H1 (cell line): ENCODE measurements around the gene CD276. TPM values are rescaled to one million over a fixed set of nuclear protein-coding genes. Genes with fewer than 3 reads are reported as not detected.

ENCODE experiments used
- CTCF ChIA-PET: fragments of 300-600 bp; sonication (Branson Sonifier 250); formaldehyde crosslinking; loops from one replicate; lab custom pipeline; 2021; ENCODE audit not compliant: partially characterized antibody; lab: Charles Lee
- POLR2A ChIA-PET: fragments of 300-600 bp; sonication (Branson Sonifier 250); formaldehyde crosslinking; loops from one replicate; lab custom pipeline; 2021; ENCODE audit warnings: inconsistent platforms; ENCODE audit not compliant: partially characterized antibody; lab: Charles Lee
- DNase-seq, 2 experiments: peaks; one replicate each; pipeline versions ENCODE4 v3.0.0 to v3.0.0-alpha.2; 2010 to 2022; ENCODE audit warnings: low spot score in 2 of 2, low read depth in 1 of 2, mixed read lengths in 1 of 2
- FAIRE-seq: peaks from 2 replicates; lab custom pipeline; 2011; peaks lifted over from hg19 to GRCh38; lab: Jason Lieb, UNC
- H2AFZ ChIP-seq: 2 replicates; pipeline ENCODE4 v1.8.1; 2012; ENCODE audit warnings: low read length, inconsistent platforms
- H2AK5ac ChIP-seq: 2 replicates; pipeline ENCODE4 v1.6.1; 2013; ENCODE audit warnings: low read depth, low read length
- H2BK120ac ChIP-seq: replicated peaks from 2 replicates; pipeline ENCODE3; 2013; ENCODE audit warnings: low read depth, low read length, inconsistent platforms
- H2BK12ac ChIP-seq: 2 replicates; pipeline ENCODE4 v1.6.1; 2013; ENCODE audit warnings: low read depth, low read length
- H2BK15ac ChIP-seq: 2 replicates; pipeline ENCODE4 v1.6.1; 2013; ENCODE audit warnings: low read length
- H2BK20ac ChIP-seq: 2 replicates; pipeline ENCODE4 v1.6.1; 2013; ENCODE audit warnings: low read length
- H2BK5ac ChIP-seq: 2 replicates; pipeline ENCODE4 v1.6.1; 2013; ENCODE audit warnings: low read depth, low read length
- H3K14ac ChIP-seq: 2 replicates; pipeline ENCODE4 v1.6.1; 2013; ENCODE audit warnings: inconsistent platforms; ENCODE audit not compliant: insufficient read length
- H3K18ac ChIP-seq: 2 replicates; pipeline ENCODE4 v1.6.1; 2013; ENCODE audit warnings: low read length; ENCODE audit errors: extremely low read depth
- H3K23ac ChIP-seq: 2 replicates; pipeline ENCODE4 v1.6.1; 2013; ENCODE audit warnings: inconsistent platforms; ENCODE audit not compliant: insufficient read length
- H3K23me2 ChIP-seq: 2 replicates; pipeline ENCODE4 v1.6.1; 2013; ENCODE audit warnings: low read depth, low read length
- H3K27ac ChIP-seq: 2 replicates; pipeline ENCODE4 v1.6.1; 2011; ENCODE audit warnings: low read depth, low read length, inconsistent platforms
- H3K27me3 ChIP-seq, 4 experiments: replicated peaks in 1 of 4; 1 replicate in 1 of 4; 2 replicates in 3 of 4; pipeline versions ENCODE4 v1.6.1 to v1.8.1; 2011 to 2013; ENCODE audit warnings: low read length in 3 of 4, mild to moderate bottlenecking in 3 of 4, inconsistent platforms in 2 of 4, mixed read lengths in 2 of 4, moderate library complexity in 1 of 4; ENCODE audit not compliant: control insufficient read depth in 3 of 4, insufficient read depth in 3 of 4; ENCODE audit errors: extremely low read depth in 1 of 4
- H3K36me3 ChIP-seq, 4 experiments: 2 replicates each; pipeline versions ENCODE4 v1.6.1 to v1.8.1; 2011 to 2013; ENCODE audit warnings: mild to moderate bottlenecking in 4 of 4, low read length in 3 of 4, moderate library complexity in 2 of 4, control low read depth in 1 of 4, inconsistent platforms in 1 of 4; ENCODE audit not compliant: insufficient read depth in 4 of 4, control insufficient read depth in 2 of 4
- H3K4ac ChIP-seq: replicated peaks from 2 replicates; pipeline ENCODE3; 2013; ENCODE audit warnings: low read length, low read depth, mixed read lengths, inconsistent platforms; ENCODE audit not compliant: insufficient read length
- H3K4me1 ChIP-seq, 4 experiments: replicated peaks in 1 of 4; 1 replicate in 1 of 4; 2 replicates in 3 of 4; pipeline versions ENCODE4 v1.6.1 to v1.8.1; 2011 to 2013; ENCODE audit warnings: low read length in 3 of 4, inconsistent platforms in 2 of 4, mixed read lengths in 1 of 4; ENCODE audit not compliant: insufficient read depth in 4 of 4, control insufficient read depth in 3 of 4
- H3K4me2 ChIP-seq, 2 experiments: 2 replicates each; pipeline versions ENCODE4 v1.6.1 to v1.8.1; 2011 to 2013; ENCODE audit warnings: low read depth in 2 of 2, low read length in 2 of 2, control low read depth in 1 of 2, inconsistent platforms in 1 of 2, mild to moderate bottlenecking in 1 of 2; ENCODE audit not compliant: insufficient read depth in 1 of 2
- H3K4me3 ChIP-seq, 4 experiments: fragments of 200-600, 300-600 bp in 1 of 4; sonication (generic), shearing (Covaris generic), sonication (Bioruptor Twin) in 1 of 4; 2 replicates each; pipeline versions ENCODE4 v1.5.1 to v1.8.1; 2011 to 2016; ENCODE audit warnings: low read length in 4 of 4, low read depth in 3 of 4, control low read depth in 2 of 4, inconsistent platforms in 2 of 4, mild to moderate bottlenecking in 2 of 4, mixed read lengths in 1 of 4, moderate library complexity in 1 of 4; ENCODE audit not compliant: insufficient read depth in 2 of 4; ENCODE audit errors: extremely low read depth in 1 of 4
- H3K56ac ChIP-seq: replicated peaks from 2 replicates; pipeline ENCODE3; 2013; ENCODE audit warnings: low read depth, mild to moderate bottlenecking, mixed read lengths, low read length, inconsistent platforms; ENCODE audit not compliant: insufficient read length
- H3K79me1 ChIP-seq: 2 replicates; pipeline ENCODE4 v1.6.1; 2013; ENCODE audit warnings: low read depth, low read length, control low read depth
- H3K79me2 ChIP-seq, 2 experiments: 2 replicates each; pipeline versions ENCODE4 v1.6.1 to v1.8.1; 2012 to 2013; ENCODE audit warnings: low read length in 2 of 2, mild to moderate bottlenecking in 2 of 2, inconsistent platforms in 1 of 2; ENCODE audit not compliant: insufficient read depth in 2 of 2, control insufficient read depth in 1 of 2
- H3K9ac ChIP-seq, 4 experiments: replicated peaks in 1 of 4; 1 replicate in 1 of 4; 2 replicates in 3 of 4; pipeline versions ENCODE4 v1.6.1 to v1.8.1; 2011 to 2013; ENCODE audit warnings: low read depth in 3 of 4, low read length in 3 of 4, control low read depth in 2 of 4, mild to moderate bottlenecking in 2 of 4, moderate library complexity in 2 of 4, inconsistent platforms in 1 of 4; ENCODE audit errors: extremely low read depth in 1 of 4
- H3K9me3 ChIP-seq, 2 experiments: 2 replicates each; pipeline versions ENCODE4 v1.6.1 to v1.8.1; 2012 to 2013; ENCODE audit warnings: mild to moderate bottlenecking in 2 of 2, moderate library complexity in 2 of 2, control low read depth in 1 of 2, inconsistent platforms in 1 of 2, low read depth in 1 of 2, low read length in 1 of 2, mixed read lengths in 1 of 2; ENCODE audit not compliant: insufficient read depth in 2 of 2
- H4K20me1 ChIP-seq, 2 experiments: replicated peaks in 1 of 2; 2 replicates each; pipeline versions ENCODE3 to v1.8.1; 2011 to 2013; ENCODE audit warnings: inconsistent platforms in 2 of 2, low read length in 2 of 2, mild to moderate bottlenecking in 1 of 2; ENCODE audit not compliant: insufficient read depth in 2 of 2, control insufficient read depth in 1 of 2
- H4K5ac ChIP-seq: 2 replicates; pipeline ENCODE4 v1.6.1; 2013; ENCODE audit warnings: low read length, low read depth, mixed read lengths, inconsistent platforms; ENCODE audit not compliant: insufficient read length
- H4K8ac ChIP-seq: 2 replicates; pipeline ENCODE4 v1.8.0; 2013; ENCODE audit warnings: mild to moderate bottlenecking, moderate library complexity, low read length, inconsistent platforms; ENCODE audit not compliant: insufficient read depth; ENCODE audit errors: extremely low read depth
- H4K91ac ChIP-seq: replicated peaks from 2 replicates; pipeline ENCODE3; 2013; ENCODE audit warnings: low read length, mixed read lengths, inconsistent platforms; ENCODE audit not compliant: insufficient read length
- POLR2AphosphoS5 ChIP-seq: IDR thresholded peaks from 2 replicates; pipeline ENCODE4 v1.6.1; 2011; ENCODE audit warnings: low read depth, low read length
- WGBS, 2 experiments: shearing (Covaris generic) in 1 of 2; methylation state at CpG; one replicate each; pipeline versions ENCODE4 v1.1.6 to v1.1.7; 2013 to 2015; ENCODE audit warnings: low lambda C conversion rate in 2 of 2, mixed read lengths in 2 of 2, inconsistent platforms in 1 of 2, low coverage in 1 of 2, missing lambda C conversion rate in 1 of 2; ENCODE audit not compliant: insufficient replicate concordance in 2 of 2, insufficient coverage in 1 of 2, insufficient read length in 1 of 2; ENCODE audit errors: extremely low coverage in 1 of 2, missing lambda C conversion rate in 1 of 2; 5-methylcytosine and 5-hydroxymethylcytosine counted together
- polyA plus RNA-seq, 7 experiments: library from polyadenylated mRNA; depleted of rRNA in 3 of 7; stranded (reverse) in 5 of 7; unstranded in 2 of 7; fragments of >200 nt in 5 of 7; fragments of 200-250 nt in 2 of 7; gene quantifications; 1 replicate in 5 of 7; 2 replicates in 1 of 7; 4 replicates in 1 of 7; pipeline versions ENCODE4 v1.2.1 to v1.2.3, GENCODE V29; 2011 to 2013; ENCODE audit warnings: missing spikeins in 2 of 7, mixed read lengths in 2 of 7
- total RNA-seq: library from RNA; stranded (reverse); fragmentation: NEBNext Ultra II Directional; extraction: Animal tissue kit (Norgen Biotek cat#: 25700); gene quantifications from 2 replicates; pipeline ENCODE4 v1.2.1, GENCODE V29; 2021

CD276 gene
- total and polyA plus RNA-seq, 2 of the 8 experiments (the other 6 are each of a cell fraction or from before 2014, with no cell fraction given): 156 to 158 TPM

GRCh38 chr15:73679180-73679579 lies 5.0 kb upstream of the CD276 start:
- Histone ChIP-seq H4K91ac (no peak overlapping the region), H3K36me3 (no peaks in the 10 kb centered on the region), H4K5ac (no peak overlapping the region), H3K79me1 (no peaks in the 10 kb centered on the region), H3K9me3 (no peaks in the 10 kb centered on the region), H3K23ac (no peak overlapping the region), H4K8ac (no peak overlapping the region), H2BK15ac (no peak overlapping the region), H2AK5ac (no peak overlapping the region), H2AFZ (peak overlapping the region; percentile 30; the same call in 1 of the 2 replicates), H3K9ac (no peak overlapping the region), H3K4ac (no peak overlapping the region), H2BK20ac (no peak overlapping the region), H2BK120ac (no peak overlapping the region), H2BK5ac (no peak overlapping the region), H2BK12ac (no peak overlapping the region), H3K79me2 (no peaks in the 10 kb centered on the region), H4K20me1 (no peaks in the 10 kb centered on the region), H3K4me3 (no peak overlapping the region), H3K14ac (no peak overlapping the region), H3K27me3 (no peaks in the 10 kb centered on the region; a peak in 1 of 7 replicates), H3K4me2 (no peak overlapping the region; a peak in 1 of 4 replicates), H3K4me1 (peaks cover 0 to 5% (median under 1%) of the 10 kb centered on the region in 4 experiments; a peak in 2 of 7 replicates), H3K23me2 (peaks cover 4% of the 10 kb centered on the region), H3K18ac (no peak overlapping the region), H3K56ac (no peak overlapping the region), H3K27ac (no peak overlapping the region)
- CTCF ChIA-PET: interaction anchor here (0.9 to 15.1 kb wide), 8 partner anchors 8 to 48 kb away, joined by 5 to 496 read pairs (median 11); partner anchors contain the start of gene NPTN
- peak in 1 of 2 experiments; percentile 44 for DNase-seq
- no peak for TF ChIP-seq POLR2AphosphoS5
- WGBS, 2 experiments: 74% methylated on average over 3 of the region's 3 CpGs; no CpG with 5 or more reads in 1 of the 2 experiments
- POLR2A ChIA-PET: interaction anchor here (0.6 to 1.5 kb wide), 3 partner anchors 21 to 373 kb away, joined by 3 read pairs; no protein-coding TSS in a partner anchor
- FAIRE-seq: peak; percentile 48
